Stimulated activated CD4-positive, alpha-beta T cell treated with anti-CD3 and anti-CD28 coated beads, Interleukin-12 subunit alpha, Interleukin-12 subunit beta, amount 100 ng/mL, for 48 hours (primary cell): ENCODE measurements around the gene GYG1.
"Not testable (repeated sequence)": the region's sequence is repeated elsewhere in the genome, so short reads cannot be mapped to it uniquely, and the experiment has no call there.

Experiments used
- DNase-seq, 3 donors: peaks; one replicate each; pipeline ENCODE4 v3.0.0-alpha.2; 2020; ENCODE audit warnings: low read depth in 2 of 3, low spot score in 1 of 3

GYG1 gene

DNA sequence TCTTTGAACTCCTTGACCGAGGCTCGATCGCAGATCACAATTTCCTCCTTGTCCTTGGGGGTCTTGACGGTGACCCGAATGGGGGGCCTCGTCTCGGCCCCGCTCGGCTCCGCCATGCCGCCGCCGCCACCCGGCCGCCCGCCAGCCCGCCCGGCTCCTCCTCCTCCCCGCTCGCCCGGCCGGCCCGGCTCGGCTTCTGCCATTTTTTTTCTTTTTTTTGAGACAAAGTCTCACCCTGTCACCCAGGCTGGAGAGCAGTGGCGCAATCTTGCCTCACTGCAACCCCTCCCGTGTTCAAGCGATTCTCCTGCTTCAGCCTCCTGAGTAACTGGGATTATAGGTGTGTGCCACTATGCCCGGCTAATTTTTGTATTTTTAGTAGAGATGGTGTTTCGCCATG lies 3.8 kb upstream of the GYG1 start:
- DNase-seq: not testable (repeated sequence)

DNA sequence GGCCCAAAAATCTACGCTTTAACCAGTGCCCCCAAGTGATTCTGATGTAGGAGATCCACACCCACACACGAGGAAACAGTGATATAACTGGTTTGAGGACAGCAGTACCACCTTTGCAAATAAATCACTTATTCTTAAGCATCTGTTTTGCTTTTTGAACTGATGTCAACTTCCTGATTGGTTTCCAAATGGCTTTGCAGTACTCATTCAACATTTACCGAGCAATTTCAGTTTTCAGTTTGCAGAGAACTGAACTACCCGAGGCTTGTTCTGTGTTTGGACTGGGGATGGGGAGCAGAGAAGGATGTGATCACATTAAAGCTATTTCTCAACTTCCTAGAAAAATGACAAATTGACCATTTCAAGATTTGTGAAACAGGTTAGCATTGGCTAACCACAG lies 1.1 kb upstream of the GYG1 start:
- DNase-seq: no peak

DNA sequence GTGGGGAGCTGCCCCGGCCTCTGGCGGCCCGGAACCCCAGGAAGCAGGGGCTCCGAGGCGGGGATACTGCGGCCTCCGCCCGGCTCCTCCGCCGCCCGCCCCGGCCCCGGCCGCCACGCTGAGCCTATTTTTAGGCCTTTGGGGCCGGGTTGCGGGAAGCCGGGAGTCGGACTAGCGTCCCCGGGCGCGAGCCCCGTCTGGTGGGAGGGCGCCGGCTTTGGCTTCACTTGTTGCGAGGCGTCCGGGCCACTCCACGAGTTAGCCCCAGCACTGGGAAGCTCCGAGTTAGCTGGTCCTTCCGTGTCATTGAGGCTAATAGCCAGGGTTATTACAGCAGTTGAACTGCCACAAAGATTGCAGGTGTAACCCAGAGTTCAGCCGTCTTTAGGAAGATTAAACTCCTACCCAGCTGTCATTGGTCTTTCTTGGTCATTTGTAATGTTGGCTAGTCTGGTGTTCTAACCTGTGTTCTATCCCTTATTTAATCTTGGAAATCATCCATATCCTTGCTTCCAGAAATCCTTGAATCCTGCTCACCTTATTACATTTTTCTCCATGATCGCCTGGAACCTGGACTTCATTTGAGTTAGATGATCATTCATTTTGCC lies 791 bp downstream of the GYG1 start:
- peak in 1 of 3 donors; percentile 4 for DNase-seq

DNA sequence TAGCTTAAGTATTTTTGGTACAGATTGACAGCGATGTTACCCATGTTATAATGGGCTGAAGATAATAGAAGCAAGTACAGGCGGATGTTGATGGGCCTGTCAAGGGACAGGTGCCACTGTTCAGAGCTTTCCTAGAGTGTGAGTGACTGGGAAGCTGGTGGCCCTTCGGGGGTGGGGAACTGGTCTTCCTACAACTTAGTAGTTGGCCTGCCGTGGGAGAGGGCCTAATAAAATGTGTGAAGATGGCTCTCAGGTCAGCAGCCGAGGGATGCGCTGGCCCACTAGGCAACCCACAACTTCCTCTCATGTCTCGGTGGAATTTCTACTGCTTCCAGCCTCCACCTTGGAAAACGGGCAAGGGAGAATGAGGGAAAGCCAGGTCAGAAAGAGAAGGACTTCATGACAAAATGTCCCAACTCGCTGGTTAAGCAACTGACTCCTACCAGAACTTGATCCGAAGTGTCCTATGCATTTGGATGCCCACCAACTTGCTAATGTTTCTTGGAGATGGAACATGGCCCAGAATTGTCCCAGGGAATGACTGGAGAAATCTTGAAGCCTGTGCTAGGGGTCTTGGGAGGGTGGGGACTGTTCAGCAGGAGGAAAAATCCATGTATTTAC lies 1.4 kb downstream of the GYG1 start:
- DNase-seq: no peak

DNA sequence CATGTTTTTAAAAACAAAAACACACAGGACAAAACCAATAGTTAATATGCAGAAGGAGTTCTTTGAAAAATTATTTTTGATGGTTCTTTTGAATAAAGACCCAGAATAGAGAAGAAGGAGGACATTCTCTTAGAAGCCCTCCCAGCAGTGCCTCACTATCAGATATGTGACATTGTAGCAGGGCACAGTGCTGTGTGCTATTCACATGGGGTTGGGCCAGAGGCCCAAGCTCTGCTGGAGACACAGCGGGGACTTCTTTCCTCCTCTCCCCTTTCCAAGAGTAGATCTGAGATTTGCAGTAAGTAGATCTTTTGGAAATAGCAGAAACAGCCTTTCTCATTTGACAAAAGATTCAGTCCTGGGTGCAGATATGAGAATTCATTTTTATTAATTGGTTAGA lies 6.3 kb downstream of the GYG1 start:
- DNase-seq: no peak

DNA sequence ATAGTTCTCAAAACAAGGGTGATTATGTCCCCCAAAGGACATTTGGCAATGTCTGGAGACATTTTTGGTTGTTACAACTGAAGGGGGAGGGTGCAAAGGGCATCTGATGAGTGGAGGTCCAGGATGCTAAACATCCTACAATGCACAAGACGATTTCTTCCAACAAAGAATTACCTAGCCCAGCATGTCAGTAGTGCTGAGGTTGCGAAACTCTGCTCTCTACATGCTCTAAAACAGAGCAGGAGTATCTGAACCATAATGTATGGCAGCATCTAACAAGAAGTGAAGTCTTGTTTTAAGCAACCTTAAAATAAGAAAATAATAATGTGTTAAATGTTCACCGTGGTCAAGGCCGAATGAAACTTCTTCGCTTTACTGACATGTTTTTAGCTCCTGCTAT lies 7.0 kb downstream of the GYG1 start:
- DNase-seq: no peak

DNA sequence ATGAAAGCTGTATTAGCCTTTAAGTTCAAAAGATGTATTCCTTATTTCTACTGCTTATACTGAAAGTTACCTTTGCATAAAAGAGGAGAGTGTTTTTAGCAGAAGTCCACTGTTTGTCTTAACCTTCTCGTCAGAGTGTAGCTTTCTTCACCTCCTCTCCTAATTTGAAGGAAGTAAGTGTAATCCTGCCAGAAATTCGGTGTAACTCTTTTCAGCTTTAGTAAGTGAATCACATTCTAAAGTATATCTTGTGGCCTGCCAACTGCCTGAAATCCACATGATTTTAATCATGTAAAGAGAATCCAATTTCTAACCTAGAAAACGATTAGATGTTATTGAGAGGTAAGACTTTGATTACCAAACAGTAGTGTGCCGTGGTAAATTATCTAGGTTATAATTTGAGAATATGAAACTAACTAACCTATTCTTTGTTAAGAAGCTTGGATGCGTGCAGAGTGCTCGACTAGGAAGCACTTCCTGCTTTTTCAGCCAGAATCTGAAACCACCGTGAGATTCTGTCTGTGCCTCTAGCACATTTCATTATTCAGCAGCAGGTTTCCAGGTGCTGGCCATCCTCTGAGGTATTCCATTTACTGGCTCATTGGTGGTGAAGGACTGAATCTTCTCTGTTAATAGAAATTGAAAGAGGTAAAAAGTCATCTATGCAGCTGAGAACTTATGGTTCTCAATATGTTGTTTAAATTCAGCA lies 7.5 kb downstream of the GYG1 start:
- DNase-seq: no peak

DNA sequence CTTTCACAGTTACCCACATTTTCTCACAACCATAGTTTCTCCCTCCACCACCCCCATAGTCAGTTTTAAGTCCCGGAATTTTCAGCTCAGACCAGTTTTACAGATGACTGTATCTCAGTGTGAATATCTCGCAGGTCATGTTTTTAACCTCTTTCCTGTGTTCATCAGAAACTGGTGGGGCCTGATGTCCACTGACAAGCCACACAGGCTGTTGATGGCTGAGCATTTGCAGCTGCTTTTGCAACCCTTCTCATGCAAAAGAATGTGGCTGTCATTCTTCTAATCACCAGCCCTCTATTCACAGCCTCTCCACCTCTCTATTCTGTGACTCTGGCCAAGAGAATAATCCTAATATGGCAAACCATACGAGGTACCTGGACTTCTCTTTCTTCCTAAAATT lies 8.5 kb downstream of the GYG1 start:
- DNase-seq: no peak

DNA sequence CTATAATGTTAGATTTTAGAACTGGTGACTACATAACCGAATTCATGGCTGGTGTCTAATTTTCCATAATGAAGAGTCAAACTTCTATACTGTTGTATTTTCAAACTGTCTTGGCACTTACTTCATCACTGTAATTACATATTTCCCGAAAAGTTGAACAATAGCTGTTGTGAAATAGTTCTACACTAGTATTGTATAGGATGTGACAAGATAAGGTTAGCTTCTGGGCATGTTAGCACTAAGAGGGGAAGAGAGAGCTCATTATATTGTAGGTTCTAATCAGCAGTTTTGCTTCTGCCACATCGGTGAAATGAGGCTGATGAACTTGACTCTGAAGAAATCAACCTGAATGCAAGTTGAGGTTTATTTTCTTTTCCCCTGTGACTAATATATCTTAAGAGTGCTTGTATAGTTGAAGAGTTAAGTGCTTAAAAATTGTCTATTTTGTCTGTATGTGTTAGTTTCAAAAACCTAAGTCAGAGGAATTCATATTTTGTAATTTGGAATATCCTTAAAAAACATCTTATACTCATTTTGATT lies 8.9 kb downstream of the GYG1 start:
- DNase-seq: no peak

DNA sequence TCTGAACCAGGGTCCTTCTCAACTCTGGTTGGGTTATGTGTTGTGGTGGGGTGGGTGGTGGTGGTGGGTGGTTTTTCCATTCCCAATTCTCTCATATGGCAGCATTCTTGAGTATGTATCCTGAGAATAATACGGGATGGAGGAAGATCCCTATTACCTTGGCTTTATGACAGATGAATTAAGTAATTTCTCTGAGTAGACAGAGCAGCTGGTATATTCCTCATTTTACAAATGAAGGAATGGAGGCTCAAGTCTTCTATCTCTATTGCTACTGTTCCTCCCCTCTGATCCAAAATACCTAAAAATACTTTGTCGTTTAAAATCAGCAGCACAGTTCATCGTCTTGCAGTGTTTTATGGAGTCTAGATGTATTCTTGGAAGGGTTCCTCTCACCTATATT lies 10.4 kb downstream of the GYG1 start:
- no peak for DNase-seq

DNA sequence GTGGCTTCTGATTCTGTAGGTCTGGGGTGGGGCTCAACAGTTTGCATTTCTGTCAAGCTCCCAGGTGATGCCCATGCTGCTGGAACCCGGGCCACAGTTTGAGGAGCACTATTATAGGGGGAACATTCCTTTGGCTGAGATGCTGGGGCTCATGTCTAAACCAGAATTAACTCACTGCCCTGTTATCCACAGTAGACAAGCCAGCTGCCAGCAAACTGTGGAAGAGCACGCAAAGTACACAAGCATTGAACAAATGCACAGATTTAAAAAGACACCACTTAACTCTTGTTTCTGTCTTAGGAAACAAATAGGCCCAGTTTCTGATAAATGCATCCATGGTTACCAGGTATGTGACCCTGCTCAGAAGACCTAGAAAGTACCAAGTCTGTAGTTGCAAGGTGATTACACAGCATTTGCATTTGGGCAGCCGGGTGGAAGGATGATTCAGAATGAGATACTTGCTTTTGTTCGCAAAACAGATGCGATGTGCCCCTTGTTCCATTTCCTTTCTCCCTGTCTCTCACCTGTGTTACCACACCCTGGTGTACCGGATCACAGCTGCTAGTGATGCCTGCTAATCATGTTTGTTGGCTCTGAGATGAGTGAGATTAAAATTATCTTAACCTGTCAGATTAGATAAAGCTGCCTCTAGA lies 12.4 kb downstream of the GYG1 start:
- no peak for DNase-seq

DNA sequence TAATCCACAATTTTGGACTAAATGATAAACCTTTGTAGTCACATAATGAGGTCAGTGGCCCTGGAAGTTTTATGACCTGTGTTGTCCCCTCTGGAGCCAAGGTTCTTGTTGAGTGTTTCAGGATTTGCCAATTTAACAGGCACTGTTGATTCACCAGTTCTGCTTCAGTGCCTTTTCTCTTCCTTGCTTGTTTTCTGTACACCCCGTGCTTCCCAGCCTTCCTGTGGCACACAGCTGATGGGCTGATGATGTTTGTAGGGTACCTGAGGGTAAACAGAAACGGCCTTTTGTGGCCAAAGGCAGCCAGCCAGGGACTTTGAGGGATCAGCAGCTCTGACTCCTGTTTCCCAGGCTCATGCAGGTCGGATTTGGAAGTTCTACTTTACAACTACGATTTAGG lies 13.3 kb downstream of the GYG1 start:
- DNase-seq: no peak

DNA sequence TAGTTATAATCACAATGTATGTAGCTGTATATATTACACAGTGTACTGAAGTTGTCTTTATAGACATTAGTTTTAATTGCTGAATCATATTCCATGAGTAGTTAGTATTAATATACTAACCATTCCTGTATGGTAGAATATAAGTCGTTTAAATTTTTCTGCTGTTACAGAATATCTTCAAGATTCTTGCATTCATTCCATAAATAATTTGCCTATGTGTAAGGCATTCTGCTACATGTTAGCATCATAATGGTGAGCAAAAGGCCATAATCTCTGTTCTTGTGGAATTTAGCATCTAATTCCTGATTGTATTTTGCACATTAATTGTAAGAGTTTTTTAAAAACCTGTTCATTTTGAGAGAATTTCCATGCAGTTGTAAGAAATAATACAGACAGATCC lies 14.1 kb downstream of the GYG1 start:
- no peak for DNase-seq

DNA sequence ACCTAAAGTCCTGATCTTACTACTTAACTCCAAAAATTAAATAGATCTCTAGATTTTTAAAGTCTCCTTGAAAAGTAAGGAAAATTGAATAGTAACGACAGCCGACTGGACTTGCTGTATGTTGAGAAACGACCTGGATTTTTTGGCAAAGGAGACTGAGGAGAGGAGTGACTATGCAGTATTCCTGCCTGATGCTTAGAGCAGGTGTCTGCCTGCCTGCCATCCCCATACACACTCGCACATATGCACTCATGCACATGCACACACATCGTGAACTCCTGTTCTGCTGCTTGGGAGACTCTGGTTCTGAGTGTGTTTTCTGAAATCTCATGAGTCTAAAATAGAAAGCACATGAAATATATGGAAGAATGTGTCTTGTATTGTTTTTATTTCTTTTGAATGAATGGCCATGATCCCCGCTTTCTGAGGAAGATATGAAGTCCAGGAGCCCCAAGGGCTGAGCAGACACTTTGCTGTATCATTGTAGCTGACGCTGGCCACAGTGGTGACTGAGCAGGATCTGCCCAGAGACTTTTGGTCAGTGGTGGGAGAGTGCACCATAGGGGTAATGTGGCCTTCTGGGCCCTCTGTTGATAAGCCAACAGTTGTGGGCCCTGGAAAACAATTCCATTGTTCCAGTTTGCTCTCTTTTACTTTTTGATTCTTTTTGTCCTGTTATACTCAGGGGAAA lies 16.4 kb downstream of the GYG1 start:
- no peak for DNase-seq

DNA sequence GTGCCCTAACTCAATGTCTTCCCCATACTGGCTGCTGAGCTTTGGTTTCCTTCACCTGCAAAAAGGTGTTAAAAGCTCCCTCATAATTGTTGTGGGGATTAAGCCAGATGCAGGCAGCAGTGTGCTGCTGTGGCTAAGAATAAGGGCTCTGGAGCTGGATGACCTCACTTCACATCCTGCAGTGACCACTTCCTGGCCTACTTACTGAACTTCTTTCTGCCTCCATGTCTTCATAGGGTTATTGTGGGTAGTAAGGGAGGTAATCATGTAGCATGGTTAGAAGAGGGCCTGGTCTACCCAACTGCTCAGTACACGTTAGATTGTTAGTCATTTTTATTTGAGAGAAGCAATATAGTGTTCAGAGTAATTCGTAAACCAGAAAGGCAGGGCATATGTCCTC lies 18.4 kb downstream of the GYG1 start:
- no peak for DNase-seq

DNA sequence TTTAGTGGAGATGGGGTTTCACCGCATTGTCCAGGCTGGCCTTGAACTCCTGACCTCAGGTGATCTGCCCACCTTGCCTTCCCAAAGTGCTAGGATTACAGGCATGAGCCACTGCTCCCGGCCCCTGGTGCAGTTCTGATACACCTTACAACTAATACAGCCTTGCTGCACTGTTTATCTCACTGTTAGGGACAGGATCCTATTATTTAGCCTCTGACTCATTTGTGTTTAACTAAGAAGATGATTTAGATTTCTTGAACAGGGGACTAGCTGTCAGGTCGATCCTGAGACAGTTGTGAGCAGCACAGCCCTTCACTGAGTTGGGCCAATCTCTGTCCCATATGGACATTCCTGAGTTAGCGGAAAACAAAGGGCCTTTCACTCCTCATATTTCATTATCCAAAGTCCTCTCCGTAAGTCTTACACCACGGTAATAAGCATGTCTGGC lies 19.2 kb downstream of the GYG1 start:
- no peak for DNase-seq

DNA sequence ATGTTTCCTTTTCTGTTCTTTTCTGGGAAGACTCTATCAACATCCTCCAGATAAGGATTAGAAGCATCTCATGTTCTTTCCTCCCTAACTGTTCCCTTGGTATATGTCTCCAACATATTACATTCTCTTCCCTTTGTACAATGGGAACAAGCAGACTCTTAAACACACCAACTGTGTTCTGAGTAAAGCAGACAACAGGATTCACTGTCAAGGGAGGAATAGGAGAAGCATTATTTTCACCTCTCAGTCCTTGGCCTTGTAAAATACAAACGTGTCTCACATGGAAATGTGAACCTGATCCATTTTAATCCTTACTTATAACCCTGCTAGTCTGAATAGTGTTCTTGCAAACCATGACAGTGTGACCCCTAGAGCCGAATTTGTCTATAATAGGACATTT lies 19.6 kb downstream of the GYG1 start:
- no peak for DNase-seq

DNA sequence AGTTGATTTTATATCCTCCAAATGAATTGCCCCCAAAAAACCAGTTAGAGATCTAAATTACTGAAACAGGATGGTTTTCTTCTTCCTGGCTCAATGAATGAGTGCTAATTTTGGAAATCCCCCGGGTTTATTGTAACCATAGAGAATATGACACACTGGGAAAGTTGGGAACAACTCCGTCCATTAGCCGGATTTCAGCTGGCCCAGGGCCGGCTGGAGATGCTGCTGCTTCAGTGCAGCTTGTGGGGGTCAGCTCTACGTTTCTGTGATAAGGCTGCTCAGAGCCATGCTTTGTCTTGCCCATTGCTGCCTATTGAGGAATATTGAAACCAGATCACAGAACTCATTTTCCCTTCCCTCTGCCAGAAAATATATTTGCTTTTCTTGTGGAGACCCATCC lies 20.3 kb downstream of the GYG1 start:
- DNase-seq: no peak

DNA sequence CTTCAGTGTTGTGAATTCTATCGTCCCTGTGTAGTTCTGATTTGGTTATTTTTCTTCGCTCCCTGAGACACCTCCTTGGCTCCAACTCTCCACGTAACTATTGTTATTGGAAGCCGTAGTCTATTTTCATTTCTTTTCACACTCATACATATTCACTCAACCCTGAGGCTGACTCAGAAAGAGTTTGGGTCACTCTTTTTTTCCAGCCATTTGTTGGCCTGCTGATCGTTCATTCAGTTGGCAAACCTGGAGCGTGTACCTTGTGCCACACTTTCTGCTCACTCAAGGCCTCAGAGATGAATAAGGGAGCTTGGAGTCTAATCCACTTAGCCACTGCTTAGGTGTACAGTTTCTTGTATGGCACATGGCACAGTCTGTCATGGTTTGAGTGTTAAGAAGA lies 22.4 kb downstream of the GYG1 start:
- DNase-seq: no peak

DNA sequence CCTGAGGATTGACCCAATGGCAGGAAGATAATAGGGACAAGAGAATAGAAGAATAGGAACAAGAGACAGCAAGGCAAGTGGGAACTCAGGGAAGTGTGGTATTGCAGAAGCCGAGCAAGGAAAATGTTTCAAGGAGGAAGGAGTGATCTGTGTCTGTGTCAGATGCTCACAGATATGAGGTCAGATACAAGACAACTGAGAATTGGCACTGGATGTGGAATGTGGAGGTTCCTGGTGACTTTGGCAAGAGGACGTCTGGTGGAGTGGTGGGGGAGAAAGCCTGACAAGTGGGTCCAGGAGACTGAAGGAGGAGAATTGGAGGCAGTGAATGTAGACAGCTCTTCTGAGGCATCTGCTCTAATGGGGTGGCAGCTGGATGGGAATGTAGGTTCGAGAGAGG lies 24.1 kb downstream of the GYG1 start:
- DNase-seq: no peak

DNA sequence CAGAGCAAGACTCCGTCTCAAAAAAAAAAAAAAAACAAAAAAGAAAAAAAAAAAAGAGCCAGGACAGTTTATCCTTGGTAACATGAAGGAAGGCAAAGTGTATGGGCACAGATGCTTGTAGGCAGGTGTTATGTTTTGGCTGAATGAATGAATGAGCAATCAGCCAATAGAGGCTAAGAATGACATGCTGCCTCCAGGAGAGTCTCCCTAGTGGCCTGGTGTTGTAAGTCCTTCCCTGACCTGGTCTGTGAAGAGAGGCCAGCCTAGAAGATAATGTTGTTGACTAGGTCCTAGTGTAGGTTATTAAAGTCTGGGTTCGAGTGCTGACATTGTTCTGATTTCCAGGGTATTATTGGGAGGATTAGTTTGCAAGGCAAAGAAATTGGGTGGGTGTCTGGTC lies 24.9 kb downstream of the GYG1 start:
- no peak for DNase-seq
